IPS-20b (cell line): ENCODE results near the gene VTN.
"Not testable (repeated sequence)": the region's sequence is repeated elsewhere in the genome, so short reads cannot be mapped to it uniquely, and the experiment has no call there.

Experiments
- H3K27ac ChIP-seq: one replicate; pipeline ENCODE4 v1.5.1; 2013; ENCODE audit warnings: low read length
- H3K27me3 ChIP-seq: 2 replicates; pipeline ENCODE4 v1.6.1; 2013; ENCODE audit warnings: mild to moderate bottlenecking, low read length, inconsistent platforms; ENCODE audit not compliant: insufficient read depth
- H3K36me3 ChIP-seq: 2 replicates; pipeline ENCODE4 v1.6.1; 2013; ENCODE audit warnings: low read depth, mild to moderate bottlenecking, inconsistent platforms, low read length, moderate library complexity; ENCODE audit not compliant: insufficient read depth
- H3K4me1 ChIP-seq: 2 replicates; pipeline ENCODE4 v1.6.1; 2013; ENCODE audit warnings: mild to moderate bottlenecking, control low read depth, inconsistent platforms, low read length, moderate library complexity; ENCODE audit not compliant: insufficient read depth
- H3K4me3 ChIP-seq: 2 replicates; pipeline ENCODE4 v1.5.1; 2013; ENCODE audit warnings: mild to moderate bottlenecking, low read length, inconsistent platforms
- H3K9ac ChIP-seq: 2 replicates; pipeline ENCODE4 v1.6.1; 2013; ENCODE audit warnings: low read depth, mild to moderate bottlenecking, inconsistent platforms, low read length, moderate library complexity
- H3K9me3 ChIP-seq: 2 replicates; pipeline ENCODE4 v1.6.1; 2013; ENCODE audit warnings: mild to moderate bottlenecking, low read depth, low read length, inconsistent platforms; ENCODE audit not compliant: insufficient read depth

VTN gene

GRCh38 chr17:28347261-28347891 is 22.7 kb downstream of the VTN start:
- H3K27me3 ChIP-seq = no peaks in the 10 kb centered on the region
- H3K27ac ChIP-seq = no peak overlapping the region
- H3K9me3 ChIP-seq = no peaks in the 10 kb centered on the region
- H3K4me1 ChIP-seq = peaks cover 9% of the 10 kb centered on the region
- no peak overlapping the region for H3K4me3 ChIP-seq
- H3K36me3 ChIP-seq = peaks cover 96% of the 10 kb centered on the region
- H3K9ac ChIP-seq = no peak overlapping the region

- peaks cover 97% of the 10 kb centered on the region for H3K36me3 ChIP-seq
- no peak overlapping the region for H3K4me3 ChIP-seq
Measured at GRCh38 chr17:28346746-28347246, 23.3 kb downstream of the VTN start.

GRCh38 chr17:28346199-28346580 is 23.9 kb downstream of the VTN start:
- H3K9me3 ChIP-seq = no peaks in the 10 kb centered on the region
- H3K4me1 ChIP-seq = peaks cover 9% of the 10 kb centered on the region
- H3K4me3 ChIP-seq = no peak overlapping the region
- no peak overlapping the region for H3K27ac ChIP-seq
- peaks cover 97% of the 10 kb centered on the region for H3K36me3 ChIP-seq
- no peaks in the 10 kb centered on the region for H3K27me3 ChIP-seq
- no peak overlapping the region for H3K9ac ChIP-seq

More at GRCh38 chr17:28346746-28347246, 23.3 kb downstream of the VTN start:
- Histone ChIP-seq H3K27ac (no peak overlapping the region), H3K4me1 (peaks cover 9% of the 10 kb centered on the region), H3K27me3 (no peaks in the 10 kb centered on the region), H3K9ac (no peak overlapping the region), H3K9me3 (no peaks in the 10 kb centered on the region)

GRCh38 chr17:28345419-28346198 is 24.5 kb downstream of the VTN start:
- H3K27ac ChIP-seq = no peak overlapping the region
- no peak overlapping the region for H3K9ac ChIP-seq
- no peaks in the 10 kb centered on the region for H3K27me3 ChIP-seq
- H3K9me3 ChIP-seq = no peaks in the 10 kb centered on the region
- H3K36me3 ChIP-seq = peaks cover 97% of the 10 kb centered on the region
- peaks cover 9% of the 10 kb centered on the region for H3K4me1 ChIP-seq
- H3K4me3 ChIP-seq = no peak overlapping the region

GRCh38 chr17:28344435-28344901 is 25.6 kb downstream of the VTN start:
- Histone ChIP-seq H3K27ac (no peak overlapping the region), H3K36me3 (peaks cover 92% of the 10 kb centered on the region), H3K27me3 (no peaks in the 10 kb centered on the region), H3K4me1 (peaks cover 9% of the 10 kb centered on the region), H3K4me3 (no peak overlapping the region), H3K9ac (no peak overlapping the region), H3K9me3 (no peaks in the 10 kb centered on the region)

- no peak overlapping the region for H3K27ac ChIP-seq
- peaks cover 91% of the 10 kb centered on the region for H3K36me3 ChIP-seq
- peaks cover 9% of the 10 kb centered on the region for H3K4me1 ChIP-seq
- no peak overlapping the region for H3K4me3 ChIP-seq
- no peaks in the 10 kb centered on the region for H3K27me3 ChIP-seq
- H3K9me3 ChIP-seq = no peaks in the 10 kb centered on the region
- H3K9ac ChIP-seq = no peak overlapping the region
Measured at GRCh38 chr17:28344011-28344410, 26.1 kb downstream of the VTN start.

- Histone ChIP-seq H3K9me3 (no peaks in the 10 kb centered on the region), H3K36me3 (peaks cover 86% of the 10 kb centered on the region), H3K4me1 (peaks cover 9% of the 10 kb centered on the region), H3K4me3 (no peak overlapping the region), H3K27ac (no peak overlapping the region), H3K9ac (no peak overlapping the region), H3K27me3 (no peaks in the 10 kb centered on the region)
Measured at GRCh38 chr17:28343491-28343932, 26.6 kb downstream of the VTN start.

GRCh38 chr17:28342313-28342712 is 27.8 kb downstream of the VTN start:
- no peak overlapping the region for H3K4me3 ChIP-seq
- no peaks in the 10 kb centered on the region for H3K27me3 ChIP-seq
- H3K9ac ChIP-seq = no peak overlapping the region
- no peaks in the 10 kb centered on the region for H3K9me3 ChIP-seq
- H3K27ac ChIP-seq = no peak overlapping the region
- peaks cover 9% of the 10 kb centered on the region for H3K4me1 ChIP-seq
- H3K36me3 ChIP-seq = peaks cover 74% of the 10 kb centered on the region

GRCh38 chr17:28341516-28341915 is 28.6 kb downstream of the VTN start:
- Histone ChIP-seq H3K9me3 (no peaks in the 10 kb centered on the region), H3K27ac (no peak overlapping the region), H3K4me1 (peaks cover 12% of the 10 kb centered on the region), H3K9ac (no peak overlapping the region), H3K36me3 (peaks cover 66% of the 10 kb centered on the region), H3K27me3 (no peaks in the 10 kb centered on the region), H3K4me3 (no peak overlapping the region)

- Histone ChIP-seq H3K27ac (no peak overlapping the region), H3K4me1 (peaks cover 8% of the 10 kb centered on the region), H3K9me3 (no peaks in the 10 kb centered on the region), H3K9ac (no peak overlapping the region), H3K4me3 (no peak overlapping the region), H3K27me3 (no peaks in the 10 kb centered on the region), H3K36me3 (peaks cover 55% of the 10 kb centered on the region)
Measured at GRCh38 chr17:28340374-28340773, 29.7 kb downstream of the VTN start.

GRCh38 chr17:28339431-28339830 is 30.7 kb downstream of the VTN start:
- Histone ChIP-seq H3K4me3 (no peak overlapping the region), H3K4me1 (peaks cover 8% of the 10 kb centered on the region), H3K36me3 (peaks cover 46% of the 10 kb centered on the region), H3K27me3 (no peaks in the 10 kb centered on the region), H3K9me3 (no peaks in the 10 kb centered on the region), H3K27ac (no peak overlapping the region), H3K9ac (no peak overlapping the region)

- H3K27me3 ChIP-seq, H3K9me3 ChIP-seq, H3K4me1 ChIP-seq, H3K4me3 ChIP-seq, H3K27ac ChIP-seq, H3K9ac ChIP-seq: not testable (repeated sequence)
- peaks cover 39% of the 10 kb centered on the region for H3K36me3 ChIP-seq
Measured at GRCh38 chr17:28338769-28339212, 31.3 kb downstream of the VTN start.
